Measurements from ENCODE around the gene PKIB.

DNA sequence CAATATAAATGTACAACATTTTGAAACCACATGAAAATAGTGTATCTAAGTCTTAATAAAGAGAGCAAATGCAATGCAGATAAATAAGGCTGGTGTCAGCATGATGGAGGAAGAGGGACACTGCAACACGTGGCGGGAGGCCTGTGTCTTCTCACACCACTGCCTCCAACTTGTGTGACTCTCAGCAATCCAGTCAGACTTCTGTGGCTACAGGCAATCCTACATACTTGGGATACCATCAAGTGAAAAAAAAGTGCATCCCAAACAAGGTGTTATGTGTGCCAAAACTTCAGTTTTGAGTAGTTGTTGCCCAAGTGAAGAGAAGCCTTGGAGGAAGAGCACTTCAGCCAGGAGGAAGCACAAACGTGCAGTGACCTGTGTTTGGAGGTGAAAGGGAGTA is 68.6 kb downstream of the PKIB start:
- TF ChIP-seq POLR2A (IDR thresholded peaks at IDR 0.05; ENCODE audit: low read length) (no peak), GATA1 (IDR thresholded peaks at IDR 0.05; ENCODE audit: low read depth, low read length) (no peak)

Data from erythroblast (primary cell).